GM19467 (cell line): ENCODE results near the gene SETD1B.
"Not testable (repeated sequence)": the region's sequence is repeated elsewhere in the genome, so short reads cannot be mapped to it uniquely, and the experiment has no call there.

Experiments used
- ATAC-seq: cut with Tn5 transposase; IDR thresholded peaks from one replicate; pipeline ENCODE4 v1.9.1; 2021; ENCODE audit warnings: mild to moderate bottlenecking, moderate library complexity; ENCODE audit not compliant: unreplicated experiment

The SETD1B gene

GRCh38 chr12:121803861-121804416 lies at the start of gene SETD1B:
Gene SETD1B (plus strand): TSS chr12:121804009. CDS start chr12:121804738, 729 bp downstream.
- no peak for ATAC-seq

- ATAC-seq, result no peak
These were observed 49.0 kb upstream of the SETD1B start for GRCh38 chr12:121754836-121755235.

- ATAC-seq, result no peak
These were observed 48.2 kb upstream of the SETD1B start for GRCh38 chr12:121755591-121755990.

- not testable (repeated sequence) for ATAC-seq
These were observed 45.3 kb upstream of the SETD1B start for GRCh38 chr12:121758536-121758935.

- no peak for ATAC-seq
These were observed 41.5 kb upstream of the SETD1B start for GRCh38 chr12:121762269-121762668.

- no peak for ATAC-seq
These were observed 39.0 kb upstream of the SETD1B start for GRCh38 chr12:121764808-121765207.

- ATAC-seq, result no peak
These were observed 38.2 kb upstream of the SETD1B start for GRCh38 chr12:121765573-121765972.

- no peak for ATAC-seq
These were observed 37.3 kb upstream of the SETD1B start for GRCh38 chr12:121766290-121767039.

- ATAC-seq, result no peak
These were observed 36.2 kb upstream of the SETD1B start for GRCh38 chr12:121767525-121768016.

- ATAC-seq, result no peak
These were observed 34.4 kb upstream of the SETD1B start for GRCh38 chr12:121769297-121769830.

GRCh38 chr12:121769831-121770301 lies 33.9 kb upstream of the SETD1B start:
- ATAC-seq, result no peak

GRCh38 chr12:121770388-121770787 lies 33.4 kb upstream of the SETD1B start:
- no peak for ATAC-seq

- no peak for ATAC-seq
These were observed 32.8 kb upstream of the SETD1B start for GRCh38 chr12:121770813-121771625.

- peak; percentile 70 for ATAC-seq
These were observed 30.6 kb upstream of the SETD1B start for GRCh38 chr12:121773011-121773777.

GRCh38 chr12:121774968-121775474 lies 28.8 kb upstream of the SETD1B start:
- no peak for ATAC-seq

GRCh38 chr12:121775501-121775900 lies 28.3 kb upstream of the SETD1B start:
- no peak for ATAC-seq

GRCh38 chr12:121776190-121777098 lies 27.4 kb upstream of the SETD1B start:
- no peak for ATAC-seq

GRCh38 chr12:121778567-121779421 lies 25.0 kb upstream of the SETD1B start:
- no peak for ATAC-seq
